Spleen (tissue), 7 donors: ENCODE measurements around the gene RAI14.

Experiments used
- POLR2AphosphoS5 ChIP-seq, 3 donors: sonication (generic); formaldehyde crosslinking; IDR thresholded peaks; one replicate each; pipeline ENCODE4 v1.5.1; 2017; ENCODE audit warnings: antibody characterized with exemption in 3 of 3
- TF ChIP-seq, protein P1 (sequence below), 11 experiments: fragments of 200-600 bp in 7 of 11; fragments of 450-650 bp in 4 of 11; sonication (generic) in 4 of 11; IDR thresholded peaks in 8 of 11; conservative IDR thresholded peaks in 3 of 11; 1 replicate in 7 of 11; 2 replicates in 4 of 11; pipeline versions ENCODE4 v1.4.0 to v1.8.0; 2016 to 2021; ENCODE audit warnings: antibody characterized with exemption in 11 of 11, inconsistent platforms in 4 of 11, mild to moderate bottlenecking in 1 of 11
- donor health status: DM: no; HTN: no; CAD: no; lungs with moderate emphysema.
- donor health status: DM: no; HTN: no; CAD: no.
- donor health status: DM: no; HTN: no; CAD: no.

DNA sequence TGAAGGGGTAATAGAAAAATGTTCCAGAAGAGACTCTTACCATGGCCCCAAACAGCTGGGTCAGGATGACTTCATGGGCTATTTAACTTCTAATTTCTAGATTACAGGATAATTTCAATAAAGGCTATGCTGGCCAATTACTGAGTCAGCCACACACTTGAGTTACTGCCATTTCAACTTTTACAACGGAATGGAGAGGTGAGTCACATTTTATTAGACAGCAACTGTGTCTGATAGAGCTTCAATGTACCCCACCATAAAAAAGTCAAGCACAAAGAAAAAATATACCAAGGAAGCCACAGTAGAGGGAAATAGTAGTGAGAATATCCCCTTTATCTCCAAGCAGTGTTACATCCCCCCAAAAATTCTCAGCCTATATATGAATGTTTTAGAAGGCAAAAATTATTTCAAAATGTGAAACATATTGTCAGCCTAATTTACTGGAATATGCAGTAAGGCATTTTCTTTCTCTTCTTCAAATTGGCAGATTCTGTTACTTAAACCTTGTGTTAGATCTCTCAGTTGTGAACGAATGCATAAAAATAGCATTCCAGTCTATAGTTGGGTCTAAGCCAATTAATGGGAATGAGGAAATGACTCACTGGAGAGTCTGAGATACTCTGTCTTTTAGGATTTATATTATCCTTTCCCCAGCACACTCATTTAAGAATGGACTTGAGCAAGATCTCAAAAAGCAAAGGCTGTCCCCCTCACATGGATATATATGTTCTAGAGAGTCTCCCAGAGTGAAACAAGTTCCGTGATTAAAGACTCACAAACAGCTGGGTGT lies 47.1 kb upstream of the RAI14 start:
- TF ChIP-seq, protein P1, sequence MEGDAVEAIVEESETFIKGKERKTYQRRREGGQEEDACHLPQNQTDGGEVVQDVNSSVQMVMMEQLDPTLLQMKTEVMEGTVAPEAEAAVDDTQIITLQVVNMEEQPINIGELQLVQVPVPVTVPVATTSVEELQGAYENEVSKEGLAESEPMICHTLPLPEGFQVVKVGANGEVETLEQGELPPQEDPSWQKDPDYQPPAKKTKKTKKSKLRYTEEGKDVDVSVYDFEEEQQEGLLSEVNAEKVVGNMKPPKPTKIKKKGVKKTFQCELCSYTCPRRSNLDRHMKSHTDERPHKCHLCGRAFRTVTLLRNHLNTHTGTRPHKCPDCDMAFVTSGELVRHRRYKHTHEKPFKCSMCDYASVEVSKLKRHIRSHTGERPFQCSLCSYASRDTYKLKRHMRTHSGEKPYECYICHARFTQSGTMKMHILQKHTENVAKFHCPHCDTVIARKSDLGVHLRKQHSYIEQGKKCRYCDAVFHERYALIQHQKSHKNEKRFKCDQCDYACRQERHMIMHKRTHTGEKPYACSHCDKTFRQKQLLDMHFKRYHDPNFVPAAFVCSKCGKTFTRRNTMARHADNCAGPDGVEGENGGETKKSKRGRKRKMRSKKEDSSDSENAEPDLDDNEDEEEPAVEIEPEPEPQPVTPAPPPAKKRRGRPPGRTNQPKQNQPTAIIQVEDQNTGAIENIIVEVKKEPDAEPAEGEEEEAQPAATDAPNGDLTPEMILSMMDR (IDR thresholded peaks at IDR 0.05 in 8 of 11, conservative IDR thresholded peaks at IDR 0.05 in 3 of 11) = no peak
- TF ChIP-seq POLR2AphosphoS5 (IDR thresholded peaks at IDR 0.05) = no peak
